ENCODE measurements around the gene ARHGAP5.

The ARHGAP5 gene

DNA sequence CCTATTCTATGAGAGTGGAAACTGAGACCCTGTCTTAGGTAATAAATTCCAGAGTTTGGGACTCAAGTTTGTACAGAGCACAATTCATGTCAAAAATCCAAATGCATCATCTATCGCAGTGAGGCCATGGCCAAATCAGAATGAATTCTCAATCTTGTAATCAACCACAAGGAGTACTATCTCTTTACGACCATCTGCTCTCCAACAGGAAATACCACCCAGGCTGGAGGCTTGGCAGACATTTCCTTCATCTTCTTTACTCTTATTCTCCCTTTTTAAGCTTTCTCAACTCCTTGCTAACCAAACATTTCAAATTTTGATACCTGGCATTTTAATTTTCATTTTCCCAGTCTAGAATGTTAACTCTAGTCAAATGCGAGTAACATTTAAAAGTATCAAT is 92.1 kb downstream of the ARHGAP5 start:
- no peak for DNase-seq (ENCODE audit: low read depth in 1 of 2, low spot score in 1 of 2)

DNA sequence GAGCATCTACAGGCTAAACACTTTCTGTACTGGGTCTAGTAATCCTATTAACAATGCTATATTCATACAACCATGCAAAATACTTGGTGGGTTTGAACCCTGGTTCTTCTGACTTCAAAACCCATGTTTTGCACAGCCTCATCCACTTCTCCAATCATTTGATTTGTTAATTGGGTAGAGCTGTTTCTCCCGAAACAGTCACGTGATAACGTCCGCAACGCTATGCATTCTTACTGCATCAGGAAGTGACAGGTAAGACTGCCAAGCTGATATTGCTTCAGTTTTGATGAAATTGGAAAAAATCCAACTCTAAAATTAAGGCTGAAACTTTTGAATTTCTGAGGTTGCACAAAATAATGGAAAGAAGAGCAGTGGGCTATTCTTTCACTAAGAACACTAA is 94.4 kb downstream of the ARHGAP5 start:
- no peak for DNase-seq (ENCODE audit: low read depth in 1 of 2, low spot score in 1 of 2)

DNA sequence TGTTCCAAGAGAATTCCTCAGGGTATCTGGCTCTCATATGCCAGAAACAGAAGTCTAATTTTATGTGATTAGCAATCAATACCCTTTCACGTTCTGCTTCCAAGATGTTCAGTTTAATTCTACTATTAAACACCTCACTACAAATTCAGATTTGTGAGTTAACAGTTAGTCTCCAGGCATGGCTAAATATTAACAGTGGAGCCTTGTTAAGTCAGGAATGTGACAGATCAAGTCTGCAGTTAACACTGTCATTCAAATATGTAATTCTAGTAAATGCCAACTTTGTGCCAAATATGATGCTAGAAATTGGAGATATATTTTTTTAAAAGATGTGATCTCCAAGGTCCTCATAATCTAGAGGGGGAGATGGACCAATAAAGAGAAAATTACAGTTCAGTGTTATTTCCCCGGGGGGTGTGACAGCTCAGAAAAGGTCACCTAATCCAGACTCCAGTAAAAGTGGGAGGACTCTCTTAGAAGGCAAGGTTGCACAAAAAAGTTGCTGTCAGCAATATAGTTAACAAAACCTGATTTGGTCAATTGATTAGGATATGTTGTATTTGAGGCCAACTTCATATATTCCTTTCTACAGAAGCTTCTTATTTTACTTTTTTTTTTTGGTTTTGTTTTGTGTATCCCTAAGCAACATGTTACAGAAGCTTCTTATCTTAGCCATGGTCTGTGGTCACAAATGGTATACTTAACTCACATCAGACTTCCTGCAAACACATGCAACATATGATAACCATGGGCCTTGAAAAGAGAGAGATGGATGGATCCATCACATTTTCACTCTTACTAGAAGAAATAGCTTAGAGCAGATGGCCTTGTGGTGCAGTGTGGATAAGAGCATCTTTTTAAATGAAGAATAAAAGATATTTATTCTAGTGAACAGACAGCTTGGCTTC is 106.3 kb downstream of the ARHGAP5 start:
- DNase-seq (ENCODE audit: low read depth in 1 of 2, low spot score in 1 of 2), result no peak

DNA sequence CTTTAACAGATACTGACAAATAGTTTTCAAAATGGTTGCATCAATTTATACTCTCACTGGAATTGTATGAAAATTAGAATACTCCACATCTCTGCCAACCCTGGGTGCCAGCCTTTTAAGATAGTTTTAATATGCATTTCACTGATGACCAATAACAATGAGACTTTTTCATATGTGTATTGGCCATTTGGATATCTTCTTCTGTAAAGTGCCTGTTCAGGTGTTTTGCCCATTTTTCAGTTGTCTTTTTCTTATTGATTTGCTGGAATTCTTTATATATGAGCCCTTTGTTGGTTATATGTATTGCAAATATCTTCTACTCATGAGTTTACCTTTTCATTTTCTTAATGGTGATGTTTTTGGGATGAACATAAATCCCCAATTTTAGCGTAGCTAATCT is 108.0 kb downstream of the ARHGAP5 start:
- DNase-seq (ENCODE audit: low read depth in 1 of 2, low spot score in 1 of 2), result no peak

DNA sequence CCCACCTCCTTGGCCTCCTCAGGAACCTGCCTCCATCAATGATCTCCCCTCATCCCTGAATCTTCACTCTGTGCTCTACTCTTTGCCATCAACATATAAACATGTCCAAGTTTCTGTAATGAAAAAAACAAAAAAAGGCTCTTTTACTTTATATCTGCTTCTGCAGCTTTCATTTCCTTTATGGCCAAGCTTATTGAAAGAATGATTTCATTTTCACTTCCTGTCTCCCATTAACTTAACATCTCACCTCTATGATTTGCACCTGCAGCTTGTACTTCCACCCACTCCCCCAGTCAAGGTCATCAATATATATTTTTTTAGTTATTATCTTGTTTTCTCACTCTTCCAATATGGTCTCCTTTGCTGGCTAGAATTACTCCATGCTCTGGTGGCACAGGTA is 109.1 kb downstream of the ARHGAP5 start:
- no peak for DNase-seq (ENCODE audit: low read depth in 1 of 2, low spot score in 1 of 2)

DNA sequence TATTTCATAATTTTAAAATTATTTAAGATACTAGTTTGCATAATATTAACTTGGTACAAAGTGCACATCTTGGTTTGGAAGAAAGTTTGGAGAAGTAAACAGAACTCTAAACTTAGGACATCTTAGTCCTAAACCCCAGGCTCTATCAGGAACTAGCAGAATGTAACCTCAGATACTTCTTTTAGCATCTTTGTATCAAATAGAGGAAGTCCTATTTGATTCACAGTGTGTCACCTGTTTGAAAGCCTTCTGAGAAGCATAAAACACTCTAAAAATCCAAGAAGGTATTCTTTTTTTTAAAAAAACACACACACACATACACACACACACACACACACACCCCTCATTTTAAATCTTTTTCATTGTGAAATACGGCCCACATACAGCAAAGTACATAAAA is 112.7 kb downstream of the ARHGAP5 start:
- DNase-seq (ENCODE audit: low read depth in 1 of 2, low spot score in 1 of 2), result no peak

DNA sequence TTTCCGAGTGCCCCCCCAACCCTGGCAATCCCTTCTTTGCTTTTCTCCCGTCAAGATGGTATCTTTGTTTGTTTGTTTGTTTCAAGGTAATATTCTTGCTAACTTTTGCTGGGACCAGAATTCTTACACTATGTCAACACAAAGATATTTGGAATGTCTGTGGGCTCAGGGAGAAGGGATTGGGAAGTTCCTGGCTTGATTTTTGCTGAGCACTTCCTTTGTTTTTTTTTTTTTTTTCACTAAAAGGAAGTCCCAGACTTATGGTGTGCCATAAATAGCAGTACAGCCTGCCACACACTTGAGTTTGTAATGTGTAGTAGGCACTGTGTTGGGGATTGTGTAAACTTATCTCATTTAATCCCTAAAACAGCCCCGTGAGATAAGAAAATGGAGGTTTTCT is 113.6 kb downstream of the ARHGAP5 start:
- DNase-seq (ENCODE audit: low read depth in 1 of 2, low spot score in 1 of 2), result no peak

DNA sequence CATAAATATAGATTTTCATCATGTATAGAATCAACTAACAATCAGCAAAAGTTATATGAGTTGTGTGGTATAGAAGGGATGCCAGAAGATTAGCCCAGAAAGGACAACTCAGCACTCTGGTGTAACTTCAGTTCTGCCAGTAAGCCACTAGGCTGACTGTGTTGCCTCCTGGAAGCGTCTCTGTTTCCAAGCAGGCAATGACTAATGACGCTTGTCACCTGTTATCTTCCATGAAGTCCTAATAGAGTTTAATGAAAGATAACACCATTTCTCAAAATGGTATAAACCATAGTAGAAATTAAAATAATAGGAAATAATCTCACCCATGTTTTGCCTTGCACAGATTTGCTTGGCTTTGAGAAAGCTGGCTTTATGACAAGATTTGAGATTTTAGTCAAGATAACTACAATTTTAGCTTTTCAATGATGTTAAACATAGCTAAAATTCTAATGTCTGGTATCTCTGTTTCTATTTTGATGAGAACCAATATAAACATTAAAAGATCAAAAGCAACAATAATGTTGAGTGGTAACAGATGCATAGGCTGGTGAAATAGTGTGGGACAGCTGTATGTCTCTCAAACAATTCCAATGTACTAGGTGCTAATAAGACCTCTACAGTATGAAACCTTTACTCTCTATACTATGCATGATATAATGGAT is 115.7 kb downstream of the ARHGAP5 start:
- no peak for DNase-seq (ENCODE audit: low read depth in 1 of 2, low spot score in 1 of 2)

DNA sequence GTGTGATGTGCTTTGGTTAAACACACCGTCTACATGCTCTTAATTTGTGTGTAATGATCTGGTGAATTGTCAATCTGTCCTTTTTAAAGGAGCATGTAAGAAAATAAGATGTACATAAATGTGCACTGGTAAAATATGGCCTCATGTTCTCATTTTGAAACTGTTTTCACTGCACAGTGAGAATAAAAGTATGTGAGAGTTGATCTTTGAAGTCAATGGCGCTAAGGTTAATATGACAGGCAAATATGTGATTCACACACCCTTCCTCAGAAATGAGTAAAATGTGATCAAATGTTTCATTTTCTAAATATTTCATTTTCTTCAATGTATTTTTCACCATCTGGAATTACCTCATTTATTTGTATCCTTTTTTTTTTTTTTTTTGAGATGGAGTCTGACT is 116.4 kb downstream of the ARHGAP5 start:
- no peak for DNase-seq (ENCODE audit: low read depth in 1 of 2, low spot score in 1 of 2)

DNA sequence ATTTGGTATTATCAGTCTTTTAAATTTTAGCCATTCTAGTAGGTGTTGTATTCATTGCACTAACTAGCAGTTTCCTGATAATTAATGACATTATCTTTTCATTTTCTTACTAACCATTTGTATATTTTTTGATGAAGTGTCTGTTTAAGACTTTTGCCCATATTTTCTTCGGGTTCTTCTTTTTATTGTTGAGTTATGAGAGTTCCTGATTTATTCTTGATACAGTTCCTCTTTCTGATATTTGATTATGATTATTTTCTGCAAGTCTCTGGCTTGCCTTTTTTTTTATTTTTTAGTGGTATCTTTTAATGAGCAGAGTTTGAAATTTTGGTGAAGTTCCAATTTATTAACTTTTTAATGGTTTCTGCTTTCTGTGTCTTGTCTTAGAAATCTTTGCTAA is 118.5 kb downstream of the ARHGAP5 start:
- no peak for DNase-seq (ENCODE audit: low read depth in 1 of 2, low spot score in 1 of 2)

DNA sequence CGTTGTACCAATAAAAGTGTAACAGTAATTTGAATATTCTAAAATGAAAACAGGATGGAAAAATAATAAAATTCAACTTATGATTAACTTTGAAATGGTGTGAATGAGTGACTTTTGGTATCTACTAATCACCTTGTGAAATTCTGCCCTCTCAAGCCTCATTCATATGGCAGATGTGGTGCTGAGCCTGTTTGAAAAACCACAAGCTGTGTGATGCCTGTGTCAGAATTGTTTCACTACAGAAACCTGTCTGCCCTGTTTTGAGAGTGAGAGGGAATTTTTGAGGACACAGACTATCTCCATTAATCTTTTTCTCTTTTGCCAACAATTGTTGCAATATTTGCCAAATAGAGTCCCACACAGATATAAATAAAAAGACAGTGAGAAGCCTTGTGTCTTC is 120.8 kb downstream of the ARHGAP5 start:
- no peak for DNase-seq (ENCODE audit: low read depth in 1 of 2, low spot score in 1 of 2)

DNA sequence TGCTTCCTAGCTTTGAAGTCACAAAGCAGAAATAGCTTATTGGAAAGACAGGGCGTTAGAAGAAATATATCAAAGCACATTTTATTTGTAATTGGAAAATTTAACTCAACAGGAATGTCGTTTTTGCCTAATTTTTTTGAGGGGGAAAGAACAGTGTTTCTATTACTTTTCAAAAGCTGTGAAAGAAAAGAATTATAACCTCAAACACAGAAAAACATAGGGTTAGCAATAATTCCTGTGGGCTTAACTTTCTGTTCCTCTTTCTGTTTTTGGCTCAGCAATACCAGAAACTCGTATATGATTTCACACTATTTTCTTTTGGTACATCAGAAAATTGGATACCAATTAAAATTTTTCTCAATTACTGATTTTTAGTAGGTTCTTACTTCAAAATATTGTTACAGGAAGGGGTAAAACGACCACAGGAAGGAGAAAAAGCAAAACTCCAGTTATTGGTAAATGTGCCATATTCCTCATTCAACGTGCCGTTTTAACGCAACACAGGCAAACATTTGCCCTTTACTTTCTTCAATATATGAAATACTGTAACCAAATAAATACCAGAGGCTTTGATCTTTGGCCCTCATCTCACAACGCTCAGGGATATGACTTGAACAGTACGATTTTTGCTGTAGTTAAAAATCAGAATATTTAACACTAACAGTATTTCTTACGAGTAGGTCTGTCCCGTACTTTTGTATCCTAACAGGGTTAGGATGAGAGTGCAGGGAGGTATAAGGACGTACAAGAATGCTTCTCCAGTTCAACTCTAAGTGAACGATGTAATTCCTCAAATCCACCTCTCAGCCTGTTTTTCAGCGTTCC is 123.5 kb downstream of the ARHGAP5 start:
- no peak for DNase-seq (ENCODE audit: low read depth in 1 of 2, low spot score in 1 of 2)

DNA sequence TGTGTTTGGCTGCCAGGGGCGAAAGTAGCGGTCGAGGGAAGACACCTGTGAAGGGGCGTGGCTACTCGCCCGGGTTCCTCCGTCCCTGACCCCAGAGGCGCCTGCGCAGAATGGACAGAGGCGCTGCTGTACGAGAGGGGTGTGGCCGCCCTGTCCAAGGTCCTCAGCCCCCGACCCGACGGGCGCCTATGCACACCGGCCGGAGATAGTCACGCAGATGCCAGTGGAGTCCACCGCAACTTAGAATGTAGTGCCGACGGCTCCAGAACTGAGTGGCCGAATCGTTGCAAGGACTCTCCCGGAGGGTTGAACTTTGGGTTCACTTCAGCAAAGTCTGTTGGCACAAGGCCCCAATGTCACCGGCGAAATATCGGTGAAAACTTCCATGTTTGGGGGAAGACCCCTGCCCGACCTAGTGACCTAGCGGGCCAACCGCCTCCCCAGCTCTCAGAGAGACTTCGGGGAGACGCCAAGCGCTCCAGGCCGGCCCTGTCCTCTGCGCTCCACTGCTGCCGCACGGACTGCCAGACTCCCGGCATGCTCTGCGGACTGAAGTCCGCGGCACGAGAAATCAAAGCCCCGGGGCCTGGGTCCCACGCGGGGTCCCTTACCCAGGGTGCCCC is 124.2 kb downstream of the ARHGAP5 start:
- peak; percentile 49 to 62 for DNase-seq (ENCODE audit: low read depth in 1 of 2, low spot score in 1 of 2)

DNA sequence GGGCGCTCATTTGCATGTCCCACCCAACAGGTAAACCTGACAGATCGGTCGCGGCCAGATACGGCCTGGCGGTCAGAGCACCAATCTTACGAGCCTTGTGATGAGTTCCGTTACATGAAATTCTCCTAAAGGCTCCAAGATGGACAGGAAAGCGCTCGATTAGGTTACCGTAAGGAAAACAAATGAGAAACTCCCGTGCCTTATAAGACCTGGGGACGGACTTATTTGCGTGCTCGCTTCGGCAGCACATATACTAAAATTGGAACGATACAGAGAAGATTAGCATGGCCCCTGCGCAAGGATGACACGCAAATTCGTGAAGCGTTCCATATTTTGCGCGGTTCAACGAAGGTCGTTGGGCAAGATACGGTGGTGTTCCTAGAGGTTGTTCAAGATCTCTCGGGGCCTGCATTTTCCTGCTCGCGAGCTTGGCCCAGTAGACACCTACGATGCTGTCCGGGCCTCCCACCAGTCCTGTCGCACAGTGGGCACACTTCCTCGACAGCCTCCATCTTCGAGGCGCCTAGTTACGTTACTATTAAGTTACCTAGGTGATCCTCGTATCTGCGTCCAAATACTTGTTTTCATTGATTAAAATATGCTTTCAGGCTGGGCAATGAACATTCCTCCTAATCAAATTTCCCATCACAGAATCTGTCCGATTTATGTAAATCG is 124.8 kb downstream of the ARHGAP5 start, which contains the start of gene RNU6-7:
Gene RNU6-7, plus strand, starts transcription at position 230 of the 675 bp plus-strand sequence.
- no peak for DNase-seq (ENCODE audit: low read depth in 1 of 2, low spot score in 1 of 2)

DNA sequence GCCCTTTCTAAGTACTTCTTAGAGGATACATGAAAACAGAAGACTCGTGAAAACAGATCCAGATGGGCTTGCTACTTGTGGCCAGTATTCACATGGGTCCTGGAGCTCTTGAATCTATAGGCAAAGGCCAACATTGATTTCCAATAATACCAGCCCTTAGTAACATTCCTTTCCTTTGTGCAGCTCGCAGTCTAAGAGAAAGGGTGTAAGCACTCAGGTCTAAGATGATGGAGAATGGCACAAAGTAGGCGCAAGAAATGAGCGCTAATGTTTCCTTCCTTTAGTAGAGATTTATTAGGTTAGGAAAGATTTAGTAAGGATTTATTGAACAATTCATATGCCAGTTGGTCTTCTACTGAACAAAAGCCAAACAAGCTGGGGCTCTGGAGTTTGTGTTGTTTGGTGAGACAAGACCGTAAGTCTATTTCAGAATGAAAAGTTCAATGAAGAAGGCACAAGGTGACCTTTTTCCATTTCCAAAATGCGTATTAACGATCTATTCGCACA is 125.4 kb downstream of the ARHGAP5 start:
- no peak for DNase-seq (ENCODE audit: low read depth in 1 of 2, low spot score in 1 of 2)

DNA sequence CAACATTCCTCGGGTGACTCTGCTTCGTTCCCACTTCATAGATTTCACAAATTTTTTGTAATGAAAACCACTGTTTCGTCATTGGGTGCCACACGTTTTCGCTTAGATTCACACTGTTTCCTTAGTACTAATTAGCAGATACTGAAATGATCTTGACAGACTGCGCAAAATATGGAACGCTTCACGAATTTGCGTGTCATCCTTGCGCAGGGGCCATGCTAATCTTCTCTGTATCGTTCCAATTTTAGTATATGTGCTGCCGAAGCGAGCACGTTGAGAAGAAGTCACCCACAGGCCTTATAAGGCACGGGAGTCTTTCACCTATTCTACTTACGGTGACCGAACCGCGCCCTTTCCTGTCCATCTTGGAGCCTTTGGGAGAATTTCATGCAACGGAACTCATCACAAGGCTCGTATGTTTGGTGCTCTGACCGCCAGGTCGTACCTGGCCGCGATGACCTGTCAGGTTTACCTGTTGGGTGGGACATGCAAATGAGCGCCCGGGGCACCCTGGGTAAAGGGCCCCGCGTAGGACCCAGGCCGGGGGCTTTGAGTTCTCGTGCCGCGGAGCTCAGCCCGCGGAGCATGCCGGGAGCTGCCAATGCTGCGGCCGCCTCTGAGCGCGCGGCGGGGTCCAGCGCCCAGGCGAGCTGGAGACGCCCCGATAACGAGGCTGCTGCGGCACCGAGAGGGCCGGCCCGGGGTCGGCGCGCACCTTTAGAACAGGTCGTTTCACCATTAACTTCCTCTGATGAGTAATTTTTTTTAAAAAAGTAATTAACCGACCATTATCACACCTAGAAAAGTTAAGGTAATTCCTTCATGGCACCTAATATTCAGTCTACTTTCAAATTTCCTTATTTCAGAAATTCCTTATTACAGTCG is 126.1 kb downstream of the ARHGAP5 start, which contains the start of gene RNU6-8:
Gene RNU6-8, minus strand, starts transcription at position 272 of the 885 bp plus-strand sequence.
- DNase-seq (ENCODE audit: low read depth in 1 of 2, low spot score in 1 of 2), result peak; percentile 75 to 77

DNA sequence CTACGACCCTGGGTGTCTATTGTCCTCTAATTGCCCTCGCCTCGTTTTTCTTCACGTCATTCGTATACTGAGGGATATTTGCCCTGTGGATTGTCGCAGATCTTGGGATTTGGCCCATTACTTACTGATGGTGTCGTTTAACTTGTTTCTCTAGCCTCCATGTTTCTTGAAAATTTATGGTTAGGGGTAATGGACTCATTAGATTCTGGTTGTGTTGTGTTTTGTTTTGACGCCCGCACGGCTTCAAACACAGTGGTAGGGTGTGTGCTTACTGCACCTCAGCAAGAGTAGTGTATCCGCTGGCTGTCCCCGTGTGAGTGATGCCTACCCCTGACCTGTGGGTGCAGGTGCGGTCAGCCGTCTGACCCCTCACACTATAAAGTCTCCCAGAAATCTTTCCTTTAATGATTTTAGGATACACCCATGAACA is 126.8 kb downstream of the ARHGAP5 start:
- peak in 1 of 2 donors; percentile 6 for DNase-seq (ENCODE audit: low read depth in 1 of 2, low spot score in 1 of 2)

DNA sequence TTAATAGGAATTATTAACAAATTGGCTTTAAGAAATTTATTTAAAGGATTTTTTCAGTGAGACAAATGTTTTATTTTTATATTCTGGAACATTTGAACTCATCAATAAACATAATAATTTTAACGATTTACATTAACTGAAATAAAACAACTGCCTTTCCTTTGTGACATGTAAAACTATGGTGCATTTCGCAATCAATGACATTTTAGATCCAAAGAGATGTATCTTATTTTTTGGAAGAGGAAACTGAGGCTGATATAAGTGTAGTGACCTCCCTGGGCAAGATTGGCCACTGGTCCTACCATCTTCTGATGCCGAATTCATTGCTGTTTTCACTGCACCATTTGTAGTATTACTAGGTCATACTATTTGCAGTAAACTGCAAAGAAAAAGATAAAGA is 128.4 kb downstream of the ARHGAP5 start:
- no peak for DNase-seq (ENCODE audit: low read depth in 1 of 2, low spot score in 1 of 2)

DNA sequence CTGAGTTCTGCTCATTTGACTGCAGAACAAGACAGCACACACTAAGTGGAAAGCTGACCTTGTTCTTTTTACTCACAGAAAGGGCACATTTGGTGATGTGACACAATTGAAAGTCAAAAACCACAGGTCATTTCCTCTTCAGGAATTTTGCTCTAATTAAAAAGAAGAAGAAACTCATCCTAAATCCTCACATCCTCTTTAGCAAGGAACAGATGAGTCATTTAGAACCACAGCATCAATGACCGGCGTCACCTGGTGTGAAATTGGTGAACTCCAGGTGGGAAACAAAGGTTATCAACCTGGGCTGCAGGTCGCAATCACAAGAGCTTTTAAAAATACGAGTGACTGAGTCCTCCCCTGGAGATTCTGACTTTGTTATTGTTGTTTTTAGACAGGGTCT is 128.9 kb downstream of the ARHGAP5 start:
- DNase-seq (ENCODE audit: low read depth in 1 of 2, low spot score in 1 of 2), result no peak
